OCI-LY7 (cell line): ENCODE data around the gene CWC27.

Source experiments
- EZH2phosphoT487 ChIP-seq: fragments of 200-600 bp; sonication (generic); IDR thresholded peaks from 2 replicates; pipeline ENCODE4 v1.6.1; 2018; ENCODE audit warnings: low read depth, borderline replicate concordance, mild to moderate bottlenecking, mixed run types, antibody characterized with exemption, low read length, moderate library complexity, mixed read lengths
- TF ChIP-seq, protein P1 (sequence below): fragments of 200-600 bp; sonication (generic); conservative IDR thresholded peaks from 2 replicates; pipeline ENCODE4 v1.5.1; 2014; ENCODE audit warnings: mild to moderate bottlenecking, antibody characterized with exemption, low read length, moderate library complexity, mixed read lengths

DNA sequence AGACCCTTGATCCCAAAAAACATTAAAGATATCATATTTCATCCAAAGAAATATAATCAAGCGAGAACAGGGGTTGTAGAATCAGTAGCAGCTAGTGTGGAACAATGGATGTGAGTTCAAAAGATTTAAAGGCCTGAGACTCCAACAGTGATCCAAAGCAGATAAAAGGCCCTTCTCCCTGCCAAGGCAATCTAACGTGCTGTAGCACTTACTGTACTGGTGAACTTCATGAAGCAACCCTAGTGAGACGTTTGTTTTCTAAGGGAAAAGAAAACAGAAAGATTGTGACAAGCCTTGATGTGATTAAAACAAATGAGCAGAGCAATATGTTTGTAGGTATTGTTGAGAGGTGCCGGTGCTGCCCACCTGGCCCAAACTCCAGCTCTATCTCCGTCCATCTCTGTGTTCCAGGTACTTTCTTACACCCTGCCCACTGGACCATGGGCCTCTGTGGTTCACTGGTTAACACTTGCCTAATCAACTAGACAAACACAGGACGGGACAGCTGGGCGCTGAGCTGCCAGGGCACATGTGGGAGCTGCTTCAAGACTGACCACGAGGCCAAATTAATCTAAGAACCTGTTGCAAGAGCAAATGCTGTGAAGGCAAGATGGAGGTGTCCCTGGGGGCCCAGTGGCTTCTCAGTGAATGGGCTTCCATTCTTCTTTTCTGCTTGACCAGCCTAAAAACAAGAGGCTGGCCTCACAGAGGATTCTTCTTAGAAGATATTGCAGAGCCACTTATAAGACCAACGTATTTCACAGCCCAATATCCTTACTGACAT, 265.5 kb downstream of the CWC27 start:
- TF ChIP-seq, protein P1, sequence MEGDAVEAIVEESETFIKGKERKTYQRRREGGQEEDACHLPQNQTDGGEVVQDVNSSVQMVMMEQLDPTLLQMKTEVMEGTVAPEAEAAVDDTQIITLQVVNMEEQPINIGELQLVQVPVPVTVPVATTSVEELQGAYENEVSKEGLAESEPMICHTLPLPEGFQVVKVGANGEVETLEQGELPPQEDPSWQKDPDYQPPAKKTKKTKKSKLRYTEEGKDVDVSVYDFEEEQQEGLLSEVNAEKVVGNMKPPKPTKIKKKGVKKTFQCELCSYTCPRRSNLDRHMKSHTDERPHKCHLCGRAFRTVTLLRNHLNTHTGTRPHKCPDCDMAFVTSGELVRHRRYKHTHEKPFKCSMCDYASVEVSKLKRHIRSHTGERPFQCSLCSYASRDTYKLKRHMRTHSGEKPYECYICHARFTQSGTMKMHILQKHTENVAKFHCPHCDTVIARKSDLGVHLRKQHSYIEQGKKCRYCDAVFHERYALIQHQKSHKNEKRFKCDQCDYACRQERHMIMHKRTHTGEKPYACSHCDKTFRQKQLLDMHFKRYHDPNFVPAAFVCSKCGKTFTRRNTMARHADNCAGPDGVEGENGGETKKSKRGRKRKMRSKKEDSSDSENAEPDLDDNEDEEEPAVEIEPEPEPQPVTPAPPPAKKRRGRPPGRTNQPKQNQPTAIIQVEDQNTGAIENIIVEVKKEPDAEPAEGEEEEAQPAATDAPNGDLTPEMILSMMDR = no peak
- TF ChIP-seq EZH2phosphoT487 = no peak
